ENCODE measurements around the gene TMEM258.

Gene TMEM258

GRCh38 chr11:61762798-61763197 is 29.6 kb downstream of the TMEM258 start:
- no peak for TF ChIP-seq CTCF (IDR thresholded peaks at IDR 0.05; ENCODE audit: low read depth, low read length)

GRCh38 chr11:61762223-61762615 is 30.2 kb downstream of the TMEM258 start:
- no peak for TF ChIP-seq CTCF (IDR thresholded peaks at IDR 0.05; ENCODE audit: low read depth, low read length)
- no peak for DNase-seq (ENCODE audit: extremely low read depth, low read depth)

More at GRCh38 chr11:61762798-61763197, 29.6 kb downstream of the TMEM258 start:
- DNase-seq (ENCODE audit: extremely low read depth, low read depth), result no peak

DNA sequence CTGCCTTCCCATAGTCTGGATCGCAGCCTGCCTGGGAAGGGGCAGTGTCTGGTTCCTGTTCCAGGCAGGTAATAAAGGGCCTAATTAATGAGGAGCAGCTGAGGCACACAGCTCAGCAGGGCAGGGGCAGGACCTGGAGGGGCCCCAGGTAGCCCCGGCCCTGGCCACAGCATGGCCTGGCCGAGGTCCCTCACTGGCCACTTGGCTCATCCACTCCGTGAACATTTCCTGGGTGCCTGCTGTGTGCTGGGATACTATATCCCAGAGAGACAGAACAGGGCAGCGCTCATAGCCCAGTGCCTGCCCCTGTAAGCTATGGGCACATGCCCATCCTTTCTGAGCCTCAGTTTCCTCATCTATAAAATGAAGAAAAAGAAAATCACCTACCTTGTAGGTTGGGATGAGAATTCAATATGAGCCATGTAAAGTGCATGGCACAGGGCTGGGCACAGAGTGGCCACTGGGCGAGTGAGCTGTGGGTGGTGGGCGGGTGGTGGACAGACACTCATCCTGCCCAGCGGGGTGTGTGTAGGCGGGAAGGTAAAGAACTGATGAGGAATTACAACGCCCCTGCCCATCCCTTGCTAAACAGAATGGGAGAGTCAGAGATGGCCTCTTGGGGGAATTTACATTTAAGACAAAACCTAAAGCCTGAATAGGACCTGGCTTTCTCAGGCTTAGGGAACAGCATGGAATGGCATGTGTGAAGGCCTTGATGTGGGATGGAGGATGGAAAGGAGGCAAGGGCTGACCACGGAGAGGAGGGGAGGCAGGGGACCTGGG is 30.8 kb downstream of the TMEM258 start:
- DNase-seq (ENCODE audit: extremely low read depth, low read depth), result no peak

DNA sequence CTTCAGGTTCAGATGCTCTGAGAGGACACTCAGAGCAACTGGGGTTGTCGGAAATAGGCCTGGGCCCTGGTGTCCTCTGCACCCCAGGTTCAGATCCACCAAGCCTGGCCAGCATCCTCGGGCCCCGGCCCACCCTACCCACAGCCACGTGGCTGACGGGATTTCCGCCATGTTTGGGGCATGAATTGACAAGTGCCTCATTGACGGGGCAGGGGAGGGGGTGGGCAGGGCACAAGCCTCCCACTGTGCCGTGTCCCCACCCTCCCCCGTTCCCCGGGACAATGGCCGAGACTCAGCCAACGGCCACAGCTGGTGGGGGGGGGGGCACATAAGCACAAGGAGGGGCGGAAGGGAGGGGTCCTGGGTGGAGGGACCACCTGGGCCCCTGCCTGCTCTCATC is 31.5 kb downstream of the TMEM258 start:
- no peak for DNase-seq (ENCODE audit: extremely low read depth, low read depth)
- TF ChIP-seq CTCF (IDR thresholded peaks at IDR 0.05; ENCODE audit: low read depth, low read length), result no peak

More for the DNA sequence above, 30.8 kb downstream of the TMEM258 start:
- TF ChIP-seq CTCF (IDR thresholded peaks at IDR 0.05; ENCODE audit: low read depth, low read length), result no peak

DNA sequence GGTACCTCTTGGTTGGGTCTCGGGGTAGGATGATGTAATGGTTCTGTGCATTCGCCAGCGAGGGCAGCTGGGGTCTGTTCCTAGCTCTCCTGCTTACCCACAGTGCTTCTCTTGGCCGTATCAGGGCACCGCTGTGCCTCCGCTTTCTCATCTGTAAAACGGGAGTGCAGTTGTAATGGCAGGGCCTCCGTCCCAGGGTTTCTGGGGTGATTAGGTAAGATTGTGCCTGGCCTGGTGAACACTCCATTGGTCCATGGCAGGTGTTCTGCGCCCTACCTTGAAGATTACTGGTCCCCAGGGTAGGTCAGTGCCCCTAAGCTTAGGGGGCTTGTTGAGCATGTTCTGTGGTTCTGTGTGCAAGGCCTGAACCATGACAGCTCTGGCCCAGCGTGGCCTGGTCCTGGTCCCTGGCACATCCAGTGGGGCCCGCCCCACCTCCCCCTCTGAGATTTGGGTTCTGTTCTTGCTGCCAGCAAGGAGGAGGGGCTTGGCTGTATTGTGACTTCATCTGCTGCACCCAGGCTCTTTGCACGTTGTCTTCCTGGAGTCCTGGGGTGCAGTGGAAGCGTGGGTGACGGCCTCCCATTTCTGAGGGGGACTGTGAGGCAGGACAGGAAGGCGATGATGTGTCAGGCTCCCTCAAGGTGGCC is 35.1 kb downstream of the TMEM258 start:
- no peak for TF ChIP-seq CTCF (IDR thresholded peaks at IDR 0.05; ENCODE audit: low read depth, low read length)
- no peak for DNase-seq (ENCODE audit: extremely low read depth, low read depth)

- no peak for TF ChIP-seq CTCF (IDR thresholded peaks at IDR 0.05; ENCODE audit: low read depth, low read length)
- DNase-seq (ENCODE audit: extremely low read depth, low read depth), result no peak
Measured at GRCh38 chr11:61756452-61757212, 35.8 kb downstream of the TMEM258 start.

- DNase-seq (ENCODE audit: extremely low read depth, low read depth), result no peak
- TF ChIP-seq CTCF (IDR thresholded peaks at IDR 0.05; ENCODE audit: low read depth, low read length), result no peak
Measured at GRCh38 chr11:61756147-61756451, 36.3 kb downstream of the TMEM258 start.
